ENCODE measurements around the gene PRDM16.
A peak's percentile ranks its signal among the peaks of the same experiment; 100 is the strongest.

Gene PRDM16

GRCh38 chr1:3032371-3033039 is 36.5 kb upstream of the PRDM16 start:
- no peak for DNase-seq (ENCODE audit: low spot score)

DNA sequence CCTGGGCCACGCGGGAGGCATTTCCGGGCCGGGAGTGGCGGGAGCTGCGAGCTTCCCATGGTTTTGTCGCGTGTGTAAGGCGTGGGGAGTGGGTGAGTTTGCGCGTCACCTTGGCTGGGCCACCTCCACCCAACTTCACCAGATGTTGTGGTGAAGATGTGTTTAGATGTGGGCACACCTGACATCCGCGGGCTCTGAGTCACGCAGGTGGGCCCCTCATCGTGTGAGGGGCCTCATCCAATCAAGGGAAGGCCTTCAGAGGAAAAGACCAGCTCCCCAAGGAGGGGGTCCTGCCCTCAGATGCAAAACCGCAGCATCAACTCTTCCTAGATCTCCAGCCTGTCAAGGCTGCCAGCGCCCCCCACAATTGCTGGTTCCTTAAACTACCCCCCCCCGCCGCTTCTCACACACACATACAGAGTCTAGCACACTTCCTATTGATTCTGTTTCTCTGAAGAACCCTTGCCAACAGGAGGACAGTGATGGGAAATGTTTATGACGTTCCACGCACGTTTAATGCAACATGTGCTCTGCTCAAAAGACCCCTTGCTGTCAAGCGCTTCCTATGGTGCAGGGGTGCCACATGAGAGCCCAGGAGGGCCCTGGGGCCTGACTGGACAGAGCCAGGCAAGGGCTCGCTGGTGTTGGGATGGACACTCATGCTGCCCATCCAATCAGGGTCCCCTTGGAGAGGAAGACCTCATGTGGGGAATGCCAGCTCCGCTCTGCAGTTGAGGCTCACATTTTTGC is 35.8 kb upstream of the PRDM16 start:
- no peak for DNase-seq (ENCODE audit: low spot score)

DNA sequence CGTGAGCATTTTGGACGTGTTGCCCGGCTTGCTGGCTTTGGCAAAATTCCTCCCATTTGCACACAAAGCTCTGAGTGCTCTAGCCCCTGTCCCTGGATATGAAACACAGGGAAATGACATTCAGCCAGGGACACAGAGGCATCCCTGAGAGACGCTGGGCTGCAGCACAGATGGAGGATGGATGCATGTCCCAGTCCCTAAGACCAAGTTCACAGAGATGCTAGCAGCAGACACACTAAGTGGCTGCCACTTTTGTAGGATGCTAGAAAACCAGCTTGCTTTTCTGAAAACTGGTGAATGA is 35.3 kb upstream of the PRDM16 start:
- DNase-seq (ENCODE audit: low spot score), result no peak

- DNase-seq (ENCODE audit: low spot score), result no peak
Measured at GRCh38 chr1:3034162-3034561, 34.8 kb upstream of the PRDM16 start.

- DNase-seq (ENCODE audit: low spot score), result no peak
Measured at GRCh38 chr1:3034728-3035562, 34.1 kb upstream of the PRDM16 start.

DNA sequence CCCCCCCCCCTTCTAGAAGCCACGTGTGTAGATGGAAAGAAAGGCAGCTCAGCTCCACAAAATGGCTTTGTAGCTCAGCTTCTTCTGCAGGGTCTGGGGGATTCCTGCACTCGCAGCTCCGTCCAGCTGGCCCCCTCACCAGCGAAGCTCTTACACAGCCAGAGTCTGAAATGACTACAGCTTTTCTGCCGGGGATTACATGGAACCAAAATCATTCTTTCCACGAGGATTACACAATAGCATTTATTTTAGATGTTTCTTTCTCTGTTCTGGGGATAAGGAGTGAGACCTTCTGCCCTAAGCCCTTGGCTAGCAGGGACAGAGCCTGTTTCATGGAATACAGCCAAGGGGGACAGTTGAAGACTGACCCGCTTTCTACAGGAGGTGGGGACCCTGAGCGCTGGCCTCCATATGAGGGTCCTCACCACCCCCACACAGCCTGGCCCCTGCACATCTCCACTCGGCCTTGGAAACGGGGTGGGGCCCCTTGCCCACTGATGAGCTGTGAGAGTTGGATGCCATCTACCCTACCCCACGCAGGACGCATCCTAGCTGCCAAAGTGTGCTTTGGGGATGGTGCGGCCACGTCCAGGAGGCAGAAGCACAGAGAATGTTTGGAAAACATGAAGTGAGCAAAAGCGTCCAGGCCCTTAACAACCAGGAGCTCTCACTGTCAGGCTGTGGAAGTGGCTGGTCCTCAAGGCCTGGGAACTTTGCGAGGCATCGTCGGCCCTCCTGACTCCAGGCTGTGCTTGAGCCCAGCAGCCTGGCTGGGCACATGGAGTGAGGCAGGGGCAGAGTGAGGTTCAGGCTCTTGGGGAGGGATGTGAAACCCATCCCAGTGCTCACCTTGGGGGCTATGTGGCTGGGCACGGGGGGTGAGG is 33.2 kb upstream of the PRDM16 start:
- no peak for DNase-seq (ENCODE audit: low spot score)

- DNase-seq (ENCODE audit: low spot score), result no peak
Measured at GRCh38 chr1:3036447-3037280, 32.3 kb upstream of the PRDM16 start.

GRCh38 chr1:3037281-3038040 is 31.5 kb upstream of the PRDM16 start:
- no peak for DNase-seq (ENCODE audit: low spot score)

DNA sequence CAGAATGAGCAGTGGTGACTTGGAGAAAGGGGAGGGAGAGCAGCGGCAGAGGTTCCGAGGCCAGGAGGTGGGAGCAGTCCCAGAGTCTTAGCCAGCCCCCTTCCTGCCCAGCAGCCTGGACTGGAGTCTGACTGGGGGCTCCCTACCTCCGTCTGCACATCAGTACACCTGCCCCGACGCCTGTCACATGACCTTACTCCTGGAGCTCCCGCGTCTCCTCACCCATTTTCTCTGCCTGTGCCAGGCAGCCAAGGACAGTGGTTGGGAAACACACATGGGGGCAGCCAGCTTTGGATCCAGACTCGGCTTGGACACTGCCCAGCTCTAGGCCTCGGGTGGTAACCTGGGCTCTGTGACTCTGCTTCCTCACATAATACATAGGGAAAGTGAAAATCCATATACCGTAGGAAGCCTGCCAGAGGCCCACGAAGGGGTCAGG is 30.9 kb upstream of the PRDM16 start:
- DNase-seq (ENCODE audit: low spot score), result no peak

GRCh38 chr1:3038571-3039181 is 30.3 kb upstream of the PRDM16 start:
- DNase-seq (ENCODE audit: low spot score), result no peak

- DNase-seq (ENCODE audit: low spot score), result no peak
Measured at GRCh38 chr1:3040004-3040403, 29.0 kb upstream of the PRDM16 start.

DNA sequence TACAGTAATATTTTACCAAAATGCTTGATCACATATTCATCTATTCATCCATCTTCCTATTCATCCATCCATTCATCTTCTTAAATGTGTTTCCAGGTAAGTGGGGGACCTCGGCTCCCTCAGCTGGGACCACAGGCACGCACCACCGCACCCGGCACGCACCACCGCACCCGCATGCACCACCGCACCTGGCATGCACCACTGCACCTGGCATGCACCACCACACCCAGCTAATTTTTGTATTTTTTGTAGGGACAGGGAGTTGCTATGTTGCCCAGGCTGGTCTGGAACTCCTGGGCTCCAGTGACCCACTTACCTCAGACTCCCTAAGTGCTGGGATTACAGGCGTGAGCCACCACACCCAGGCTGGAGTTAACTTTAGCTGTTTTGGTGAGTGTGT is 26.5 kb upstream of the PRDM16 start:
- DNase-seq (ENCODE audit: low spot score), result peak; percentile 38

- no peak for DNase-seq (ENCODE audit: low spot score)
Measured at GRCh38 chr1:3049164-3049563, 19.8 kb upstream of the PRDM16 start.

GRCh38 chr1:3049905-3050304 is 19.1 kb upstream of the PRDM16 start:
- DNase-seq (ENCODE audit: low spot score), result no peak

GRCh38 chr1:3050603-3051002 is 18.4 kb upstream of the PRDM16 start:
- no peak for DNase-seq (ENCODE audit: low spot score)

- no peak for DNase-seq (ENCODE audit: low spot score)
Measured at GRCh38 chr1:3051270-3052268, 17.4 kb upstream of the PRDM16 start.

- DNase-seq (ENCODE audit: low spot score), result no peak
Measured at GRCh38 chr1:3052501-3052900, 16.5 kb upstream of the PRDM16 start.

- DNase-seq (ENCODE audit: low spot score), result no peak
Measured at GRCh38 chr1:3053366-3053980, 15.5 kb upstream of the PRDM16 start.
